Trophoblast cell (in vitro differentiated cells and primary cell): ENCODE data around the gene PFDN6.
"Not testable (repeated sequence)": the region's sequence is repeated elsewhere in the genome, so short reads cannot be mapped to it uniquely, and the experiment has no call there.

ENCODE experiments used
- DNase-seq, 2 donors: peaks; one replicate each; pipeline ENCODE4 v3.0.0-alpha.2; 2016
- H2AFZ ChIP-seq: 2 replicates; pipeline ENCODE4 v1.6.1; 2013; ENCODE audit warnings: low read length, moderate library complexity, mild to moderate bottlenecking; ENCODE audit not compliant: insufficient read depth, poor library complexity
- H2AK5ac ChIP-seq: 2 replicates; pipeline ENCODE4 v1.6.1; 2013; ENCODE audit warnings: mild to moderate bottlenecking, low read length
- H2BK120ac ChIP-seq: 2 replicates; pipeline ENCODE4 v1.6.1; 2013; ENCODE audit warnings: low read length, mild to moderate bottlenecking, moderate library complexity; ENCODE audit not compliant: insufficient read depth, poor library complexity
- H2BK12ac ChIP-seq: 2 replicates; pipeline ENCODE4 v1.6.1; 2013; ENCODE audit warnings: mild to moderate bottlenecking, low read length, moderate library complexity
- H2BK5ac ChIP-seq: 2 replicates; pipeline ENCODE4 v1.6.1; 2013; ENCODE audit warnings: low read length, low read depth, moderate library complexity, mild to moderate bottlenecking; ENCODE audit not compliant: poor library complexity
- H3K14ac ChIP-seq: 2 replicates; pipeline ENCODE4 v1.6.1; 2013; ENCODE audit warnings: mild to moderate bottlenecking, low read length
- H3K18ac ChIP-seq: 2 replicates; pipeline ENCODE4 v1.6.1; 2013; ENCODE audit warnings: mild to moderate bottlenecking, low read length
- H3K23ac ChIP-seq: 2 replicates; pipeline ENCODE4 v1.6.1; 2013; ENCODE audit warnings: low read length
- H3K27ac ChIP-seq: 2 replicates; pipeline ENCODE4 v1.5.1; 2013; ENCODE audit warnings: low read depth, mild to moderate bottlenecking, inconsistent platforms, low read length, moderate library complexity
- H3K27me3 ChIP-seq: 2 replicates; pipeline ENCODE4 v1.6.1; 2013; ENCODE audit warnings: inconsistent platforms, mild to moderate bottlenecking, low read length, moderate library complexity; ENCODE audit not compliant: insufficient read depth
- H3K36me3 ChIP-seq, 2 experiments: 1 replicate in 1 of 2; 2 replicates in 1 of 2; pipeline ENCODE4 v1.6.1; 2013; ENCODE audit warnings: low read length in 2 of 2, mild to moderate bottlenecking in 2 of 2, moderate library complexity in 1 of 2; ENCODE audit not compliant: insufficient read depth in 2 of 2, control insufficient read depth in 1 of 2
- H3K4ac ChIP-seq: 2 replicates; pipeline ENCODE4 v1.6.1; 2013; ENCODE audit warnings: low read depth, mild to moderate bottlenecking, low read length, moderate library complexity
- H3K4me1 ChIP-seq, 2 experiments: 1 replicate in 1 of 2; 2 replicates in 1 of 2; pipeline ENCODE4 v1.6.1; 2013; ENCODE audit warnings: low read length in 2 of 2, mild to moderate bottlenecking in 2 of 2, moderate library complexity in 1 of 2; ENCODE audit not compliant: insufficient read depth in 2 of 2, control insufficient read depth in 1 of 2
- H3K4me2 ChIP-seq: 2 replicates; pipeline ENCODE4 v1.6.1; 2013; ENCODE audit warnings: inconsistent platforms, mild to moderate bottlenecking, low read length, moderate library complexity
- H3K4me3 ChIP-seq: 2 replicates; pipeline ENCODE4 v1.5.1; 2013; ENCODE audit warnings: mild to moderate bottlenecking, low read depth, low read length, inconsistent platforms
- H3K79me1 ChIP-seq: one replicate; pipeline ENCODE4 v1.6.1; 2013; ENCODE audit warnings: low read length
- H3K79me2 ChIP-seq: 2 replicates; pipeline ENCODE4 v1.6.1; 2013; ENCODE audit warnings: low read length, mild to moderate bottlenecking; ENCODE audit not compliant: control insufficient read depth, insufficient read depth, poor library complexity
- H3K9ac ChIP-seq: 2 replicates; pipeline ENCODE4 v1.6.1; 2013; ENCODE audit warnings: mild to moderate bottlenecking, low read length
- H3K9me3 ChIP-seq: 2 replicates; pipeline ENCODE4 v1.6.1; 2013; ENCODE audit warnings: low read depth, mild to moderate bottlenecking, control low read depth, inconsistent platforms, low read length; ENCODE audit not compliant: insufficient read depth
- H4K12ac ChIP-seq: 2 replicates; pipeline ENCODE4 v1.6.1; 2013; ENCODE audit warnings: low read depth, mild to moderate bottlenecking, low read length, moderate library complexity
- H4K8ac ChIP-seq: 2 replicates; pipeline ENCODE4 v1.6.1; 2013; ENCODE audit warnings: low read depth, mild to moderate bottlenecking, low read length, moderate library complexity
- H4K91ac ChIP-seq: one replicate; pipeline ENCODE4 v1.6.1; 2013; ENCODE audit warnings: low read depth, mild to moderate bottlenecking, low read length, moderate library complexity
- WGBS: extraction: QIAGEN DNeasy Blood & Tissue Kit; methylation state at CpG from one replicate; pipeline ENCODE4 v1.1.7; 2013; ENCODE audit warnings: missing lambda C conversion rate; ENCODE audit not compliant: insufficient read length, insufficient coverage; ENCODE audit errors: extremely low coverage; 5-methylcytosine and 5-hydroxymethylcytosine counted together

PFDN6 gene

GRCh38 chr6:33280539-33280938 is 8.9 kb upstream of the PFDN6 start:
- Histone ChIP-seq H3K36me3 (peaks cover 46 to 55% of the 10 kb centered on the region in 2 experiments), H4K8ac (no peak overlapping the region), H2BK5ac (no peak overlapping the region), H2AFZ (no peak overlapping the region), H4K12ac (peak overlapping the region; percentile 8), H2BK12ac (no peak overlapping the region), H3K27me3 (no peaks in the 10 kb centered on the region), H3K79me1 (peaks cover 9% of the 10 kb centered on the region), H2AK5ac (no peak overlapping the region), H3K4me3 (no peak overlapping the region), H3K79me2 (peaks cover 8% of the 10 kb centered on the region), H3K27ac (no peak overlapping the region), H3K9me3 (no peaks in the 10 kb centered on the region), H3K23ac (no peak overlapping the region), H3K4ac (no peak overlapping the region), H3K14ac (no peak overlapping the region), H3K18ac (no peak overlapping the region), H3K4me1 (peaks cover 3 to 9% of the 10 kb centered on the region in 2 experiments), H3K4me2 (no peak overlapping the region), H3K9ac (peak overlapping the region; percentile 21), H2BK120ac (no peak overlapping the region), H4K91ac (no peak overlapping the region)
- DNase-seq: no peak
- no CpG with 5 or more reads among the region's 6 CpGs for WGBS

GRCh38 chr6:33285214-33285613 is 4.2 kb upstream of the PFDN6 start:
- not testable (repeated sequence) for H3K14ac ChIP-seq, H4K8ac ChIP-seq, H3K4me2 ChIP-seq, H3K18ac ChIP-seq, H2BK12ac ChIP-seq, H2AK5ac ChIP-seq, H2BK120ac ChIP-seq, H4K12ac ChIP-seq, H3K4ac ChIP-seq, H4K91ac ChIP-seq, H3K9me3 ChIP-seq, H2AFZ ChIP-seq, DNase-seq, H3K9ac ChIP-seq, H3K4me3 ChIP-seq, H3K79me2 ChIP-seq, H2BK5ac ChIP-seq, H3K79me1 ChIP-seq, H3K27me3 ChIP-seq, H3K23ac ChIP-seq, H3K27ac ChIP-seq
- H3K36me3 ChIP-seq: peaks cover 30 to 41% of the 10 kb centered on the region in 2 experiments
- peaks cover 6 to 11% of the 10 kb centered on the region in 2 experiments for H3K4me1 ChIP-seq
- no CpG with 5 or more reads among the region's 4 CpGs for WGBS

- WGBS: no CpG with 5 or more reads among the region's 22 CpGs
- no peak overlapping the region for H3K4me3 ChIP-seq
- H3K14ac ChIP-seq: no peak overlapping the region
- no peaks in the 10 kb centered on the region for H3K27me3 ChIP-seq
- no peak overlapping the region for H3K27ac ChIP-seq
- H3K4me2 ChIP-seq: no peak overlapping the region
- H3K79me2 ChIP-seq: peaks cover 6% of the 10 kb centered on the region
- H3K4me1 ChIP-seq: peaks cover 10 to 13% of the 10 kb centered on the region in 2 experiments
- DNase-seq: peak; percentile 61 to 76
- H2AFZ ChIP-seq: no peak overlapping the region
- H3K9me3 ChIP-seq: peaks cover 1% of the 10 kb centered on the region
- H3K18ac ChIP-seq: no peak overlapping the region
- H3K36me3 ChIP-seq: peaks cover 29 to 43% of the 10 kb centered on the region in 2 experiments
- H2AK5ac ChIP-seq: no peak overlapping the region
- peak overlapping the region; percentile 29 for H3K9ac ChIP-seq
- no peak overlapping the region for H2BK12ac ChIP-seq
- no peak overlapping the region for H3K23ac ChIP-seq
- peaks cover 6% of the 10 kb centered on the region for H3K79me1 ChIP-seq
- no peak overlapping the region for H4K12ac ChIP-seq
- H2BK120ac ChIP-seq: no peak overlapping the region
- no peak overlapping the region for H2BK5ac ChIP-seq
- H4K8ac ChIP-seq: no peak overlapping the region
- no peak overlapping the region for H3K4ac ChIP-seq
- no peak overlapping the region for H4K91ac ChIP-seq
Observed at GRCh38 chr6:33286946-33287914, 2.2 kb upstream of the PFDN6 start.

GRCh38 chr6:33288141-33288920 is 1.1 kb upstream of the PFDN6 start:
- peak overlapping the region; percentile 10 for H3K9ac ChIP-seq
- no peak overlapping the region for H2BK120ac ChIP-seq
- peak overlapping the region; percentile 8 for H4K91ac ChIP-seq
- H3K4me1 ChIP-seq: peaks cover 10 to 13% of the 10 kb centered on the region in 2 experiments
- H3K27me3 ChIP-seq: no peaks in the 10 kb centered on the region
- H3K4ac ChIP-seq: peak overlapping the region; percentile 71
- peak overlapping the region; percentile 79 for H3K4me3 ChIP-seq
- peaks cover 36 to 50% of the 10 kb centered on the region in 2 experiments for H3K36me3 ChIP-seq
- H2BK5ac ChIP-seq: no peak overlapping the region
- DNase-seq: no peak
- peak overlapping the region; percentile 8 for H2AFZ ChIP-seq
- WGBS: no CpG with 5 or more reads among the region's 21 CpGs
- H3K79me1 ChIP-seq: peaks cover 6% of the 10 kb centered on the region
- peak overlapping the region; percentile 45 for H3K14ac ChIP-seq
- peaks cover 6% of the 10 kb centered on the region for H3K79me2 ChIP-seq
- no peak overlapping the region for H2AK5ac ChIP-seq
- H3K9me3 ChIP-seq: peaks cover 1% of the 10 kb centered on the region
- H3K18ac ChIP-seq: peak overlapping the region; percentile 38
- H4K8ac ChIP-seq: peak overlapping the region; percentile 51
- no peak overlapping the region for H2BK12ac ChIP-seq
- peak overlapping the region; percentile 92 for H3K4me2 ChIP-seq
- no peak overlapping the region for H3K27ac ChIP-seq
- no peak overlapping the region for H3K23ac ChIP-seq
- H4K12ac ChIP-seq: no peak overlapping the region
